A673 (cell line): ENCODE measurements around the gene DLK1. TPM values are rescaled to one million over a fixed set of nuclear protein-coding genes. Genes with fewer than 3 reads are reported as not detected.

Experiments
- BruUV-seq: library from RNA; stranded (reverse); fragments of 400-500 nt; replicated peaks from 2 replicates; lab custom pipeline; 2021; lab: Mats Ljungman, UMichigan
- CTCF ChIA-PET: fragments of 300-600 bp; sonication (Branson Sonifier 250); formaldehyde crosslinking; loops from one replicate; lab custom pipeline; 2022; ENCODE audit warnings: antibody characterized with exemption; lab: Charles Lee
- POLR2A ChIA-PET: fragments of 300-600 bp; sonication (Branson Sonifier 250); formaldehyde crosslinking; loops from one replicate; lab custom pipeline; 2022; ENCODE audit warnings: antibody characterized with exemption; ENCODE audit not compliant: low non-redundant PET; lab: Charles Lee
- DNase-seq: peaks from one replicate; pipeline ENCODE4 v3.0.0-alpha.2; 2015; ENCODE audit warnings: low spot score
- H3K27ac ChIP-seq: fragments of 200-600 bp; sonication (generic); 2 replicates; pipeline ENCODE4 v1.5.1; 2016; ENCODE audit warnings: mixed run types, low read depth, mild to moderate bottlenecking, mixed read lengths, antibody characterized with exemption, low read length; ENCODE audit not compliant: poor library complexity, severe bottlenecking
- H3K27me3 ChIP-seq: fragments of 200-600 bp; sonication (generic); replicated peaks from 2 replicates; pipeline ENCODE4 v1.6.1; 2017; ENCODE audit warnings: mixed run types, low read depth, mild to moderate bottlenecking, mixed read lengths, antibody characterized with exemption, low read length; ENCODE audit not compliant: insufficient read depth, poor library complexity
- H3K36me3 ChIP-seq: fragments of 200-600 bp; sonication (generic); 2 replicates; pipeline ENCODE4 v1.6.1; 2016; ENCODE audit warnings: mixed run types, mild to moderate bottlenecking, mixed read lengths, antibody characterized with exemption, low read length; ENCODE audit not compliant: insufficient read depth, poor library complexity, severe bottlenecking
- H3K4me1 ChIP-seq: fragments of 200-600 bp; sonication (generic); 2 replicates; pipeline ENCODE4 v1.6.1; 2017; ENCODE audit warnings: mixed run types, mild to moderate bottlenecking, mixed read lengths, antibody characterized with exemption, low read length; ENCODE audit not compliant: insufficient read depth, poor library complexity, severe bottlenecking
- H3K4me3 ChIP-seq: fragments of 200-600 bp; sonication (generic); 2 replicates; pipeline ENCODE4 v1.5.1; 2016; ENCODE audit warnings: low read depth, mixed run types, mild to moderate bottlenecking, mixed read lengths, low read length; ENCODE audit not compliant: poor library complexity, severe bottlenecking
- H3K9me3 ChIP-seq: fragments of 200-600 bp; sonication (generic); 2 replicates; pipeline ENCODE4 v1.6.1; 2016; ENCODE audit warnings: mixed run types, low read depth, mild to moderate bottlenecking, mixed read lengths, antibody characterized with exemption, low read length; ENCODE audit not compliant: poor library complexity, severe bottlenecking
- CTCF ChIP-seq: fragments of 300-800, 200-600 bp; sonication (generic); conservative IDR thresholded peaks from 2 replicates; pipeline ENCODE4 v1.5.1; 2017; ENCODE audit warnings: low read depth, mild to moderate bottlenecking, antibody characterized with exemption, low read length, moderate library complexity, mixed read lengths
- EZH2 ChIP-seq: fragments of 200-600 bp; sonication (generic); IDR thresholded peaks from 2 replicates; pipeline ENCODE4 v1.6.1; 2017; ENCODE audit warnings: borderline replicate concordance, low read depth, mild to moderate bottlenecking, mixed read lengths, antibody characterized with exemption, low read length; ENCODE audit not compliant: poor library complexity, severe bottlenecking
- intact Hi-C: fragments of 100-400 bp; cut with micrococcal nuclease; formaldehyde crosslinking; loops from one replicate; pipeline ENCODE4 v1.10.0; 2022; ENCODE audit not compliant: unreplicated experiment
- total RNA-seq: library from RNA; stranded (reverse); gene quantifications from 2 replicates; pipeline ENCODE4 v1.2.3, GENCODE V29; 2021

Gene DLK1
- total RNA-seq, 1 experiment from 2014 or later: not detected

DNA sequence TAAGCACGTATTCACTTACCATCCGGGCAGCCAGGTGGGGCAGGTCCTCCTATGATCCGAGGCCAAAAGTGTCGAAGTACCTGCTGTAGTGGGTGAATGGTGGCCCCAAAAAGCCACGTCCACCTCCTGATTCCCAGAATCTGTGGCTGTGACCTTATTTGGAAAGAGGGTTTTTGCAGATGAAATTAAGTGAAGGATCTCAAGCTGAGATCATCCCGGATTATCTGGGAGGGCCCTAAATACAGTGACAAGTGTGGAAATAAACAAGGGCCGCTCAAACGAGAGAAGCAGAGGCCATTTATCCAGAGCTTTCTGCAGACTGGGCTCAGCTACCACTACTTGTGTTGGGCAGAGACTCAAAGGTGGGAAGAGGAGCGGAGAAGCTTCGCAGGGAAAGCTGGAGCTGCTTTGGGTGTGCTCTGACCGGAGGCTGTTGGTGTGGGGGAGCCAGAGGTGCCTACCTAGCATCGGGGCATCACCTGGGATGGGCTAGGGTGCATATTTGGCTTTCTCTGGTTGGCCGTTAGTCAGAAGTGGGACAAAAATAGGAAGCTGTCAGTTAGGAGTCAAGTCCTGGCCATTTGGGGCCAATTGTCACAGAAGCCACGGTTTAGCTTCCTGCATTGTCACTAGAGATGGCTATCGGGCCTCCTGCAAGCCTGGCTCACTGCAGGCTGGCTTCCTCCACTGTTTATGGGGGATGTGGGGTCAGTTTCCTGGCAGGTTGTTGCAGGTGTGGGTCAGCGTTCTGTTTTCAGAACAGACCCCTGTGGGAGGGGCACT lies 27.8 kb upstream of the DLK1 start:
- TF ChIP-seq CTCF (no peak), EZH2 (no peak)
- Histone ChIP-seq H3K27me3 (no peaks in the 10 kb centered on the region), H3K36me3 (no peaks in the 10 kb centered on the region), H3K27ac (no peak overlapping the region), H3K4me3 (no peak overlapping the region), H3K4me1 (no peaks in the 10 kb centered on the region), H3K9me3 (no peaks in the 10 kb centered on the region)
- intact Hi-C loops: no loop called here
- BruUV-seq: no TSS peak
- no peak for DNase-seq
- ChIA-PET POLR2A (no interaction called here), CTCF (no interaction called here)

- Histone ChIP-seq H3K9me3 (no peaks in the 10 kb centered on the region), H3K27ac (no peak overlapping the region), H3K27me3 (no peaks in the 10 kb centered on the region), H3K36me3 (no peaks in the 10 kb centered on the region), H3K4me3 (no peak overlapping the region), H3K4me1 (no peaks in the 10 kb centered on the region)
- TF ChIP-seq EZH2 (no peak), CTCF (no peak)
- CTCF ChIA-PET: no interaction called here
- POLR2A ChIA-PET: no interaction called here
- intact Hi-C loops: no loop called here
- BruUV-seq: no TSS peak
- no peak for DNase-seq
These were observed 25.4 kb upstream of the DLK1 start for GRCh38 chr14:100701314-100701713.

DNA sequence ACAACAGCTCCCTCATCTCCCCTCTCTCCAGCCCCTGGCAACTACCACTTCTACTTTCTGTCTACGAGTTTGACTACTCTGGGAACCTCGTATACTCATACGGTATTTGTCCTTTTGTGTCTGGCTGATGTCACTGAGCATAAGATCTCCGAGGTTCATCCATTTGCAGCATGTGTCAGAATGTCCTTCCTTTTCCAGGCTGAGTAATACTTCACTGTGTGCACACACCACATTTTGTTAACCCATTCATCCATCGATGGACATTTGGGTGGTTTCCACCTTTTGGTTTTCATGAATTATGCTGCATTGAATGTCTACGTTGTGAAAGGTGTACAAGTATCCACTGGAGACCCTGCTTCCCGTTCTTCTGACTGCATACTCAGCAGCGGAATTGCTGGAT lies 24.1 kb upstream of the DLK1 start:
- H3K4me1 ChIP-seq: no peaks in the 10 kb centered on the region
- intact Hi-C loops: no loop called here
- H3K27ac ChIP-seq: no peak overlapping the region
- ChIA-PET POLR2A (no interaction called here), CTCF (no interaction called here)
- H3K4me3 ChIP-seq: no peak overlapping the region
- no peaks in the 10 kb centered on the region for H3K36me3 ChIP-seq
- no peak for DNase-seq
- no peaks in the 10 kb centered on the region for H3K9me3 ChIP-seq
- no TSS peak for BruUV-seq
- TF ChIP-seq EZH2 (no peak), CTCF (no peak)
- no peaks in the 10 kb centered on the region for H3K27me3 ChIP-seq
